GM19035 (cell line): ENCODE data around the gene THADA.
A peak's percentile ranks its signal among the peaks of the same experiment; 100 is the strongest.

Experiments used
- ATAC-seq: cut with Tn5 transposase; IDR thresholded peaks from one replicate; pipeline ENCODE4 v1.9.1; 2021; ENCODE audit not compliant: unreplicated experiment

The THADA gene

GRCh38 chr2:43445781-43446180, 150.1 kb downstream of the THADA start:
- no peak for ATAC-seq

GRCh38 chr2:43444989-43445645, 150.7 kb downstream of the THADA start:
- no peak for ATAC-seq

GRCh38 chr2:43443282-43443681, 152.6 kb downstream of the THADA start:
- ATAC-seq = no peak

- ATAC-seq = no peak
These were observed 154.6 kb downstream of the THADA start for GRCh38 chr2:43441195-43441594.

GRCh38 chr2:43438858-43439655, 156.8 kb downstream of the THADA start:
- ATAC-seq = no peak

GRCh38 chr2:43438342-43438741, 157.5 kb downstream of the THADA start:
- no peak for ATAC-seq

GRCh38 chr2:43437363-43437762, 158.5 kb downstream of the THADA start:
- no peak for ATAC-seq

GRCh38 chr2:43436431-43436830, 159.4 kb downstream of the THADA start:
- ATAC-seq = no peak

- ATAC-seq = no peak
These were observed 160.1 kb downstream of the THADA start for GRCh38 chr2:43435746-43436145.

GRCh38 chr2:43430489-43430888, 165.3 kb downstream of the THADA start:
- ATAC-seq = no peak

GRCh38 chr2:43429369-43429768, 166.5 kb downstream of the THADA start:
- no peak for ATAC-seq

GRCh38 chr2:43427032-43427424, 168.8 kb downstream of the THADA start:
- ATAC-seq = no peak

- peak; percentile 91 for ATAC-seq
These were observed 169.4 kb downstream of the THADA start for GRCh38 chr2:43426305-43427031.

- ATAC-seq = no peak
These were observed 170.2 kb downstream of the THADA start for GRCh38 chr2:43425659-43426058.

- ATAC-seq = no peak
These were observed 171.3 kb downstream of the THADA start for GRCh38 chr2:43424262-43425207.

GRCh38 chr2:43423941-43424261, 171.9 kb downstream of the THADA start:
- ATAC-seq = no peak

- no peak for ATAC-seq
These were observed 174.6 kb downstream of the THADA start for GRCh38 chr2:43421194-43421593.

- no peak for ATAC-seq
These were observed 175.4 kb downstream of the THADA start for GRCh38 chr2:43420389-43420801.

GRCh38 chr2:43419876-43420275, 176.0 kb downstream of the THADA start:
- no peak for ATAC-seq

- ATAC-seq = no peak
These were observed 176.6 kb downstream of the THADA start for GRCh38 chr2:43419243-43419642.

- ATAC-seq = no peak
These were observed 177.2 kb downstream of the THADA start for GRCh38 chr2:43418680-43419079.
